ENCODE data around the gene FARS2.

- TF ChIP-seq CTCF (IDR thresholded peaks at IDR 0.05; ENCODE audit: poor library complexity) (no peak), EZH2phosphoT487 (IDR thresholded peaks at IDR 0.05; ENCODE audit: low read depth, severe bottlenecking, unreplicated experiment) (no peak)
Observed at GRCh38 chr6:5630636-5631035, 369.3 kb downstream of the FARS2 start.

Measured in hepatocyte (in vitro differentiated cells).